ENCODE measurements around the gene RPN2. TPM values are rescaled to one million over a fixed set of nuclear protein-coding genes. Genes with fewer than 3 reads are reported as not detected.

The RPN2 gene
- total and polyA plus RNA-seq, 4 donors: 153 to 241 (median 177) TPM

DNA sequence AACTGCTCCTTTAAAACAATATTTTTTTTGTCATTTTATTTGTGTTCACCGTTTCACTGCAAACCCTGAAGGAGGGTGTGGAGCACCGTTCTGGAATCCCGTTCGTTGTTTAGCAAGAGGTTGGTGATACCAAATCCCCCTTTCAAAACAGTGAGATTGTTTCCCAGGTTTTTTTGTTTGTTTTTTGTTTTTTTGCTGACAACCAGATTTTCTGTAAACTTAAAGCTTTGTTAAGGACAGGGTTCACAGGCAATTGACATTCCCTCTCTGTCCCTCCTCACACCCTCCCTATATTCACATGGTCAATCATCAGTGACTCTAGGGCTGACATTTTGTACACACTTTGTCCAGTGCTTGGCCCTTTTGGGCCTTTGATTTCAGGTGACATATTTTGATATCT, 21.2 kb downstream of the RPN2 start (continued):
- TF ChIP-seq, protein P1, sequence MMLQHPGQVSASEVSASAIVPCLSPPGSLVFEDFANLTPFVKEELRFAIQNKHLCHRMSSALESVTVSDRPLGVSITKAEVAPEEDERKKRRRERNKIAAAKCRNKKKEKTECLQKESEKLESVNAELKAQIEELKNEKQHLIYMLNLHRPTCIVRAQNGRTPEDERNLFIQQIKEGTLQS (IDR thresholded peaks at IDR 0.05): no peak
- TF ChIP-seq RXRA (IDR thresholded peaks at IDR 0.05) (no peak), HNF4G (IDR thresholded peaks at IDR 0.05) (no peak), HNF4A (conservative IDR thresholded peaks at IDR 0.05) (no peak)

DNA sequence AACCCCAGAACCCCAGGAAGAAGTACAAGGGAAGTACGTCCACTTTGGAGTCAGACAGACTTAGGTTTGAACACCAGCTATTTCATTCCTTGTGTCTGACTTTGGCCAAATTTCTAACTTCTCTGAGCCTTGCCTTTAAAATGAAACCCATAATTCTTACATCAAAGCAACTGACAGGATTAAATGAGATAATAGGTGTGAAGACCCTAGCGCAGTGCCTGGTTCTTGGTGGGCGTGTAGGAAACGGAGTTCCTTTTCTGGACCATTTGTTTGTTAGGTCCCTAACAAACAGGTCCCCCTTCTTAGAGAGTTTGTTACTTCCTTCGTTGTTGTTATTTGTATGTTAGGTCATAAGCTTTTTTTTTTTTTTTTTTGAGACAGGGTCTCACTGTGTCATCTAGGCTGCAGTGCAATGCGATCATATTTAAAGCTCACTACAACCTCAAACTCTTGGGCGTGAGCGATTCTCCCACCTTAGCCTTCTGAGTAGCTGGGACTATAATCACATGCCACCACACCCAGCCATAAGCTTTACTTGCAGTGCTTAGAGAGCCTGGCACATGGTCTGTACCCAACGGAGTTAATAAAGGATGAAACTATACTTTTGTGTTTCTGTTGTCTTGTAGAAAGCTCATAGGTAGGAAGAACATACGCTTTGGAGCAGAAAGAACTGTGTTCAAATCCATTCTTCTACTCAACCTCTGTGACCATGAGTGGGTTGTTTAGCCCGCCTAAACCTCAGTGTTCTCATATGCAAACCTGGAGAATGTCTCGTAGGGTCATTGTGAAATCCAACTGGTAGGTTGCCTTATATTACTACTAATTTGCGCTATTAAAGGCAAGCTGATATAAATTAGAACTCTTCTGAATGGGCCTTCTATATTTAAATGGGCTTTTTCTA, 22.0 kb downstream of the RPN2 start:
- DNase-seq (ENCODE audit: low spot score): no peak
- no peaks in the 10 kb centered on the region for H3K27me3 ChIP-seq (ENCODE audit: control insufficient read depth in 4 of 4, insufficient read depth in 4 of 4, low read length in 3 of 4)
- H3K27ac ChIP-seq (ENCODE audit: low read depth in 1 of 2, low read length in 2 of 2): no peak overlapping the region
- peaks cover 12 to 56% (median 39%) of the 10 kb centered on the region in 4 donors for H3K36me3 ChIP-seq (ENCODE audit: control insufficient read depth in 4 of 4, insufficient read depth in 3 of 4, low read depth in 1 of 4, low read length in 3 of 4)
- no peak overlapping the region for H3K4me3 ChIP-seq (ENCODE audit: low read depth in 1 of 3, low read length in 3 of 3)
- WGBS: 95% methylated on average over 13 of the region's 13 CpGs
- no peak overlapping the region for H3K9ac ChIP-seq (ENCODE audit: low read depth in 1 of 2, low read length in 2 of 2)
- TF ChIP-seq TAF1 (conservative IDR thresholded peaks at IDR 0.05) (no peak), NR2F2 (IDR thresholded peaks at IDR 0.05) (no peak), YY1 (IDR thresholded peaks at IDR 0.05) (no peak), HNF4G (IDR thresholded peaks at IDR 0.05) (no peak), FOXA1 (IDR thresholded peaks at IDR 0.05) (no peak), RXRA (IDR thresholded peaks at IDR 0.05) (no peak)
- TF ChIP-seq, protein P2, sequence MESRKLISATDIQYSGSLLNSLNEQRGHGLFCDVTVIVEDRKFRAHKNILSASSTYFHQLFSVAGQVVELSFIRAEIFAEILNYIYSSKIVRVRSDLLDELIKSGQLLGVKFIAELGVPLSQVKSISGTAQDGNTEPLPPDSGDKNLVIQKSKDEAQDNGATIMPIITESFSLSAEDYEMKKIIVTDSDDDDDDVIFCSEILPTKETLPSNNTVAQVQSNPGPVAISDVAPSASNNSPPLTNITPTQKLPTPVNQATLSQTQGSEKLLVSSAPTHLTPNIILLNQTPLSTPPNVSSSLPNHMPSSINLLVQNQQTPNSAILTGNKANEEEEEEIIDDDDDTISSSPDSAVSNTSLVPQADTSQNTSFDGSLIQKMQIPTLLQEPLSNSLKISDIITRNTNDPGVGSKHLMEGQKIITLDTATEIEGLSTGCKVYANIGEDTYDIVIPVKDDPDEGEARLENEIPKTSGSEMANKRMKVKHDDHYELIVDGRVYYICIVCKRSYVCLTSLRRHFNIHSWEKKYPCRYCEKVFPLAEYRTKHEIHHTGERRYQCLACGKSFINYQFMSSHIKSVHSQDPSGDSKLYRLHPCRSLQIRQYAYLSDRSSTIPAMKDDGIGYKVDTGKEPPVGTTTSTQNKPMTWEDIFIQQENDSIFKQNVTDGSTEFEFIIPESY (IDR thresholded peaks at IDR 0.05): no peak
- H3K9me3 ChIP-seq (ENCODE audit: control insufficient read depth in 4 of 4, low read length in 3 of 4): no peaks in the 10 kb centered on the region
- H3K4me1 ChIP-seq (ENCODE audit: control insufficient read depth in 4 of 4, insufficient read depth in 4 of 4, low read length in 3 of 4): peaks cover 0 to 4% (median 3%) of the 10 kb centered on the region in 4 donors

DNA sequence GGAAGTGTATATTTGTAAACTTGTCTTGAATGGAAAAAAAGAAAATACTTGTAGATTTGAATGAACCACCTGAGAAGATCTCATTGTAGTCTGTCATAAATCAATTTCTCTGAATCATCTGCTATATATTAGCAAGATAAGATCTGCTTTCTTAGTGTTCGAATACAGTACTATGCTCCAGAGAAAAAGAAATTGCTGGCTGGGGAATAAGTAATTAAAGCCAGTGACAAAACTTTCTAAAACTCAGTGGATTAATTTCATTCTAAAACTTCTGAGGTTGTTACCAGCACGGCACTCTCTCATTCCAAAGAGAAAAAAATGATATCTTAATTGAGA, 22.7 kb downstream of the RPN2 start:
- Histone ChIP-seq H3K9ac (ENCODE audit: low read depth in 1 of 2, low read length in 2 of 2) (no peak overlapping the region), H3K4me1 (ENCODE audit: control insufficient read depth in 4 of 4, insufficient read depth in 4 of 4, low read length in 3 of 4) (peaks cover 0 to 4% (median 3%) of the 10 kb centered on the region in 4 donors), H3K27me3 (ENCODE audit: control insufficient read depth in 4 of 4, insufficient read depth in 4 of 4, low read length in 3 of 4) (no peaks in the 10 kb centered on the region), H3K9me3 (ENCODE audit: control insufficient read depth in 4 of 4, low read length in 3 of 4) (no peaks in the 10 kb centered on the region), H3K36me3 (ENCODE audit: control insufficient read depth in 4 of 4, insufficient read depth in 3 of 4, low read depth in 1 of 4, low read length in 3 of 4) (peaks cover 13 to 58% (median 40%) of the 10 kb centered on the region in 4 donors), H3K4me3 (ENCODE audit: low read depth in 1 of 3, low read length in 3 of 3) (no peak overlapping the region), H3K27ac (ENCODE audit: low read depth in 1 of 2, low read length in 2 of 2) (no peak overlapping the region)
- 93% methylated on average over 2 of the region's 2 CpGs for WGBS
- no peak for DNase-seq (ENCODE audit: low spot score)
- no peak for TF ChIP-seq FOXA1 (IDR thresholded peaks at IDR 0.05)
- TF ChIP-seq RXRA (IDR thresholded peaks at IDR 0.05): no peak
- TF ChIP-seq YY1 (IDR thresholded peaks at IDR 0.05): no peak
- TF ChIP-seq GABPA (IDR thresholded peaks at IDR 0.05 in 1 of 2, conservative IDR thresholded peaks at IDR 0.05 in 1 of 2): no peak
- no peak for TF ChIP-seq SP1 (IDR thresholded peaks at IDR 0.05)
- TF ChIP-seq, protein P3, sequence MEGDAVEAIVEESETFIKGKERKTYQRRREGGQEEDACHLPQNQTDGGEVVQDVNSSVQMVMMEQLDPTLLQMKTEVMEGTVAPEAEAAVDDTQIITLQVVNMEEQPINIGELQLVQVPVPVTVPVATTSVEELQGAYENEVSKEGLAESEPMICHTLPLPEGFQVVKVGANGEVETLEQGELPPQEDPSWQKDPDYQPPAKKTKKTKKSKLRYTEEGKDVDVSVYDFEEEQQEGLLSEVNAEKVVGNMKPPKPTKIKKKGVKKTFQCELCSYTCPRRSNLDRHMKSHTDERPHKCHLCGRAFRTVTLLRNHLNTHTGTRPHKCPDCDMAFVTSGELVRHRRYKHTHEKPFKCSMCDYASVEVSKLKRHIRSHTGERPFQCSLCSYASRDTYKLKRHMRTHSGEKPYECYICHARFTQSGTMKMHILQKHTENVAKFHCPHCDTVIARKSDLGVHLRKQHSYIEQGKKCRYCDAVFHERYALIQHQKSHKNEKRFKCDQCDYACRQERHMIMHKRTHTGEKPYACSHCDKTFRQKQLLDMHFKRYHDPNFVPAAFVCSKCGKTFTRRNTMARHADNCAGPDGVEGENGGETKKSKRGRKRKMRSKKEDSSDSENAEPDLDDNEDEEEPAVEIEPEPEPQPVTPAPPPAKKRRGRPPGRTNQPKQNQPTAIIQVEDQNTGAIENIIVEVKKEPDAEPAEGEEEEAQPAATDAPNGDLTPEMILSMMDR (IDR thresholded peaks at IDR 0.05; ENCODE audit: low read depth, low read length, missing input control): no peak
- TF ChIP-seq, protein P4, sequence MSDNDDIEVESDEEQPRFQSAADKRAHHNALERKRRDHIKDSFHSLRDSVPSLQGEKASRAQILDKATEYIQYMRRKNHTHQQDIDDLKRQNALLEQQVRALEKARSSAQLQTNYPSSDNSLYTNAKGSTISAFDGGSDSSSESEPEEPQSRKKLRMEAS (IDR thresholded peaks at IDR 0.05): no peak
- TF ChIP-seq NR2F2 (IDR thresholded peaks at IDR 0.05): no peak
- TF ChIP-seq, protein P1 (IDR thresholded peaks at IDR 0.05): no peak
- TF ChIP-seq HNF4A (conservative IDR thresholded peaks at IDR 0.05): no peak
- TF ChIP-seq, protein P5, sequence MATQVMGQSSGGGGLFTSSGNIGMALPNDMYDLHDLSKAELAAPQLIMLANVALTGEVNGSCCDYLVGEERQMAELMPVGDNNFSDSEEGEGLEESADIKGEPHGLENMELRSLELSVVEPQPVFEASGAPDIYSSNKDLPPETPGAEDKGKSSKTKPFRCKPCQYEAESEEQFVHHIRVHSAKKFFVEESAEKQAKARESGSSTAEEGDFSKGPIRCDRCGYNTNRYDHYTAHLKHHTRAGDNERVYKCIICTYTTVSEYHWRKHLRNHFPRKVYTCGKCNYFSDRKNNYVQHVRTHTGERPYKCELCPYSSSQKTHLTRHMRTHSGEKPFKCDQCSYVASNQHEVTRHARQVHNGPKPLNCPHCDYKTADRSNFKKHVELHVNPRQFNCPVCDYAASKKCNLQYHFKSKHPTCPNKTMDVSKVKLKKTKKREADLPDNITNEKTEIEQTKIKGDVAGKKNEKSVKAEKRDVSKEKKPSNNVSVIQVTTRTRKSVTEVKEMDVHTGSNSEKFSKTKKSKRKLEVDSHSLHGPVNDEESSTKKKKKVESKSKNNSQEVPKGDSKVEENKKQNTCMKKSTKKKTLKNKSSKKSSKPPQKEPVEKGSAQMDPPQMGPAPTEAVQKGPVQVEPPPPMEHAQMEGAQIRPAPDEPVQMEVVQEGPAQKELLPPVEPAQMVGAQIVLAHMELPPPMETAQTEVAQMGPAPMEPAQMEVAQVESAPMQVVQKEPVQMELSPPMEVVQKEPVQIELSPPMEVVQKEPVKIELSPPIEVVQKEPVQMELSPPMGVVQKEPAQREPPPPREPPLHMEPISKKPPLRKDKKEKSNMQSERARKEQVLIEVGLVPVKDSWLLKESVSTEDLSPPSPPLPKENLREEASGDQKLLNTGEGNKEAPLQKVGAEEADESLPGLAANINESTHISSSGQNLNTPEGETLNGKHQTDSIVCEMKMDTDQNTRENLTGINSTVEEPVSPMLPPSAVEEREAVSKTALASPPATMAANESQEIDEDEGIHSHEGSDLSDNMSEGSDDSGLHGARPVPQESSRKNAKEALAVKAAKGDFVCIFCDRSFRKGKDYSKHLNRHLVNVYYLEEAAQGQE (IDR thresholded peaks at IDR 0.05): no peak
- TF ChIP-seq TAF1 (conservative IDR thresholded peaks at IDR 0.05): no peak

Data from liver (tissue), 9 donors.